SK-N-SH treated with all-trans-retinoic acid at 6 μM for 48 hours (cell line): ENCODE data around the gene SPINK9.
"Not testable (repeated sequence)": the region's sequence is repeated elsewhere in the genome, so short reads cannot be mapped to it uniquely, and the experiment has no call there.

Source experiments
- SNAI2 ChIP-seq: fragments of 250-450 bp; sonication (Bioruptor Pico); IDR thresholded peaks from 2 replicates; pipeline ENCODE4 v1.5.0; 2020; ENCODE audit warnings: mild to moderate bottlenecking, moderate library complexity
- TOX ChIP-seq: fragments of 250-450 bp; sonication (Bioruptor Pico); IDR thresholded peaks from 2 replicates; pipeline ENCODE4 v1.8.0; 2021; ENCODE audit warnings: mild to moderate bottlenecking, moderate library complexity, borderline replicate concordance
- ZFP3 ChIP-seq: fragments of 250-450 bp; sonication (Bioruptor Pico); IDR thresholded peaks from 2 replicates; pipeline ENCODE4 v1.5.0; 2020; ENCODE audit warnings: mild to moderate bottlenecking, moderate library complexity
- ZFP30 ChIP-seq: fragments of 450-650 bp; formaldehyde crosslinking; IDR thresholded peaks from 2 replicates; pipeline ENCODE4 v1.5.0; 2022; ENCODE audit warnings: mild to moderate bottlenecking, moderate library complexity
- TF ChIP-seq, protein P1 (sequence below): fragments of 250-450 bp; sonication (Bioruptor Pico); IDR thresholded peaks from 2 replicates; pipeline ENCODE4 v1.8.0; 2020; ENCODE audit warnings: mild to moderate bottlenecking, moderate library complexity, borderline replicate concordance

GRCh38 chr5:148320011-148320963, 15.1 kb upstream of the SPINK9 start:
- not testable (repeated sequence) for TF ChIP-seq ZFP3, TOX, SNAI2, ZFP30 (CRISPR knock-in tag)
- TF ChIP-seq, protein P1, sequence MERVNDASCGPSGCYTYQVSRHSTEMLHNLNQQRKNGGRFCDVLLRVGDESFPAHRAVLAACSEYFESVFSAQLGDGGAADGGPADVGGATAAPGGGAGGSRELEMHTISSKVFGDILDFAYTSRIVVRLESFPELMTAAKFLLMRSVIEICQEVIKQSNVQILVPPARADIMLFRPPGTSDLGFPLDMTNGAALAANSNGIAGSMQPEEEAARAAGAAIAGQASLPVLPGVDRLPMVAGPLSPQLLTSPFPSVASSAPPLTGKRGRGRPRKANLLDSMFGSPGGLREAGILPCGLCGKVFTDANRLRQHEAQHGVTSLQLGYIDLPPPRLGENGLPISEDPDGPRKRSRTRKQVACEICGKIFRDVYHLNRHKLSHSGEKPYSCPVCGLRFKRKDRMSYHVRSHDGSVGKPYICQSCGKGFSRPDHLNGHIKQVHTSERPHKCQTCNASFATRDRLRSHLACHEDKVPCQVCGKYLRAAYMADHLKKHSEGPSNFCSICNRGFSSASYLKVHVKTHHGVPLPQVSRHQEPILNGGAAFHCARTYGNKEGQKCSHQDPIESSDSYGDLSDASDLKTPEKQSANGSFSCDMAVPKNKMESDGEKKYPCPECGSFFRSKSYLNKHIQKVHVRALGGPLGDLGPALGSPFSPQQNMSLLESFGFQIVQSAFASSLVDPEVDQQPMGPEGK (CRISPR knock-in tag), result not testable (repeated sequence)
